Lower lobe of right lung (tissue), 2 donors: ENCODE data around the gene ROR1. TPM values are rescaled to one million over a fixed set of nuclear protein-coding genes. Genes with fewer than 3 reads are reported as not detected.

Experiments
- ATAC-seq, 2 donors: fragments of 200-7000 bp; cut with Tn5 transposase; one replicate each; pipeline ENCODE4 v1.9.1; 2020 to 2022; ENCODE audit warnings: mild to moderate bottlenecking in 2 of 2, moderate library complexity in 2 of 2
- DNase-seq: peaks from one replicate; pipeline ENCODE4 v3.0.0-alpha.2; 2020
- H3K27ac ChIP-seq: fragments of 200-600 bp; one replicate; pipeline ENCODE4 v1.8.0; 2022
- H3K27me3 ChIP-seq: fragments of 200-600 bp; one replicate; pipeline ENCODE4 v1.8.0; 2022; ENCODE audit warnings: low read depth
- H3K36me3 ChIP-seq: fragments of 200-600 bp; one replicate; pipeline ENCODE4 v1.8.0; 2022; ENCODE audit warnings: mild to moderate bottlenecking
- H3K4me1 ChIP-seq: fragments of 200-600 bp; one replicate; pipeline ENCODE4 v1.8.0; 2022
- H3K4me3 ChIP-seq: fragments of 200-600 bp; one replicate; pipeline ENCODE4 v1.8.0; 2022; ENCODE audit warnings: mild to moderate bottlenecking
- H3K9me3 ChIP-seq: fragments of 200-600 bp; one replicate; pipeline ENCODE4 v1.8.0; 2022
- CTCF ChIP-seq: fragments of 200-600 bp; IDR thresholded peaks from one replicate; pipeline ENCODE4 v1.8.0; 2022; ENCODE audit warnings: antibody characterized with exemption, mild to moderate bottlenecking
- intact Hi-C: fragments of 100-400 bp; cut with DNase I; formaldehyde crosslinking; loops from one replicate; pipeline ENCODE4 v1.11.0; 2022
- total RNA-seq: library from RNA; stranded (reverse); fragmentation: NEBNext Ultra II Directional; extraction: Animal tissue kit (Norgen Biotek cat#: 25700); gene quantifications from one replicate; pipeline ENCODE4 v1.2.1, GENCODE V29; 2021
- donor health status: DM: no; HTN: yes; CAD: no; lungs with severe emphysema.

Gene ROR1
- total RNA-seq, 1 donor from 2014 or later, result 15.8 TPM

DNA sequence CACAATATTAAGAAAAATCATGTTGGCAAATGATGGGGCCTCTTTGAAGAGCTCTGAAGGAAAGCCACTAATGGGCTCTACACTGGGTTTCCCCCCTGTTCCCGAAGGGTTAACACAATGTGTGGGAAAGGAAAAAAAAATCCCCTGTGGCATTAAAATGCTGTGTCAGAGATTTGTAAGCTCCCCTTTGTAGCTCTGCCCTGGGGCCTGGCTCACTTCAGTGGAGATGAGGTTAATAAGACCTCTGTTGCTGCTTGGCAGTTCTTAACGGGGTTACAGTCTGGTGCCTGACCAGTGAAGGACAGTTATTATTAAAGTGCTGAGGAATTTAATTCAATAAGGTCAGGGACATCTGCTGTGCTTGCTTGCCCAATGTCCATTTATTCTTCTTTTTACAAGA is 299.9 kb downstream of the ROR1 start:
- intact Hi-C loops, result no loop called here
- no peaks in the 10 kb centered on the region for H3K9me3 ChIP-seq
- H3K4me3 ChIP-seq, result no peak overlapping the region
- H3K4me1 ChIP-seq, result no peaks in the 10 kb centered on the region
- ATAC-seq (no peak), DNase-seq (no peak)
- TF ChIP-seq CTCF, result no peak
- no peak overlapping the region for H3K27ac ChIP-seq
- H3K36me3 ChIP-seq, result no peaks in the 10 kb centered on the region
- H3K27me3 ChIP-seq, result no peaks in the 10 kb centered on the region

- no peak overlapping the region for H3K4me3 ChIP-seq
- H3K27me3 ChIP-seq, result no peaks in the 10 kb centered on the region
- no peak for TF ChIP-seq CTCF
- no peaks in the 10 kb centered on the region for H3K9me3 ChIP-seq
- H3K4me1 ChIP-seq, result no peaks in the 10 kb centered on the region
- no peaks in the 10 kb centered on the region for H3K36me3 ChIP-seq
- H3K27ac ChIP-seq, result no peak overlapping the region
- DNase-seq (no peak), ATAC-seq (no peak)
- intact Hi-C loops, result no loop called here
Observed at GRCh38 chr1:64074767-64075166, 300.9 kb downstream of the ROR1 start.

DNA sequence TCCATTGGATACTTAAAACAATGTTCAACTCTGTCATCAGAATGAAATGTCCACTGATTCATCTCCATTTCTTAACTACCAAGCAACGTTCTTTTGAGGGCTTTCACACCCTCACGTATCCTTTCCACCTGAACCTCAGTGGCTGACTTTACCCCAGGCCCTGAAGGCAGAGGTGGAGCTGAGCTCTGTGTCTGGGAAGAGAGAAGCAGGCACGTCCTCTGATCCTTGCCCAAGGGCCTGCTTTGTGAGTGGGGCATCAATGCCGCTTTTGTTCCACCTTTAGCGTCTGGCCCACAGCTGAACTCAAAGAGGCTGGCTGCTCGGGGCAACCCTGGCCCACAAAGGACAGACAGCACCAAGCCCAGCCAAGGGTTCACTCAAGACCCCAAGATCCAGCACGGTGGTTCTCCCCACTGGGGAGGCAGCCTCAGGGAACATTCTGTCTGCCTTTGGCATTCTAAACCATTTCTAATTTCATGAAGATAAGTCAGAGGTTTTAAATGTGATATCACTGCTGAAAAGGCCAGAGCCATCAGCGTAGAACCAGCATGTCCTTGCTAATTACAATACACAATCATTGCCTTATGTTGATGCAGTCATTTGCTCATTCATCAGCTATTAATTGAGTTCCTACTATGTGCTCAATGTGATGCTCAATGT is 303.6 kb downstream of the ROR1 start:
- intact Hi-C loops, result no loop called here
- H3K4me3 ChIP-seq, result no peak overlapping the region
- no peaks in the 10 kb centered on the region for H3K4me1 ChIP-seq
- no peaks in the 10 kb centered on the region for H3K27me3 ChIP-seq
- H3K27ac ChIP-seq, result no peak overlapping the region
- H3K9me3 ChIP-seq, result no peaks in the 10 kb centered on the region
- DNase-seq, result no peak
- no peaks in the 10 kb centered on the region for H3K36me3 ChIP-seq
- no peak for TF ChIP-seq CTCF
- no peak for ATAC-seq

GRCh38 chr1:64080941-64081562 is 307.2 kb downstream of the ROR1 start:
- ATAC-seq (no peak), DNase-seq (no peak)
- intact Hi-C loops, result no loop called here
- Histone ChIP-seq H3K36me3 (no peaks in the 10 kb centered on the region), H3K4me1 (no peaks in the 10 kb centered on the region), H3K9me3 (no peaks in the 10 kb centered on the region), H3K4me3 (no peak overlapping the region), H3K27ac (no peak overlapping the region), H3K27me3 (no peaks in the 10 kb centered on the region)
- no peak for TF ChIP-seq CTCF

- no peaks in the 10 kb centered on the region for H3K4me1 ChIP-seq
- no peak for TF ChIP-seq CTCF
Observed at GRCh38 chr1:64082459-64082858, 308.6 kb downstream of the ROR1 start.

More at GRCh38 chr1:64082459-64082858, 308.6 kb downstream of the ROR1 start:
- no peak for DNase-seq
- ATAC-seq, result no peak
- Histone ChIP-seq H3K4me3 (no peak overlapping the region), H3K9me3 (no peaks in the 10 kb centered on the region), H3K36me3 (no peaks in the 10 kb centered on the region), H3K27me3 (no peaks in the 10 kb centered on the region), H3K27ac (no peak overlapping the region)
- intact Hi-C loops, result no loop called here
